ENCODE results near the gene DNER.

DNER gene

DNA sequence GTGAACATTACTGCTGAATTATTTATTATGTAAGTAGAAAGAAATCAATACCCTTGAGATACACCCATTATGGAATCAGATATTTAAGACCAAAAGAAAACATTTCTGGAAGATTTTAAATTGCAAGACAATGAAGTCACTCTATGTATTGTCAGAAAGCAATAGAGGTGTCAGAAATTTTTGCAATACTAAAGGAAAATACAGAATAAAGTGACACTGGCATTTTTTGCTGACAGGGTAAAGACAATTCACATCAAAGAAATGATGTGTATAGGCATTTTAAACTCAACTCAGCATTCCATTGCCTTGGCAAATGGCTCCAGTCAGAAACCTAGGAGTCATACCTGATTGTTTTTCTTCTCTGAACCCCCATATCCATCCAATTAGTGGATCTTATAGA lies 252.2 kb downstream of the DNER start:
- Histone ChIP-seq H3K27me3 (ENCODE audit: insufficient read depth, poor library complexity, severe bottlenecking) (no peaks in the 10 kb centered on the region), H3K9me3 (ENCODE audit: severe bottlenecking) (no peaks in the 10 kb centered on the region), H3K4me3 (ENCODE audit: severe bottlenecking) (no peak overlapping the region), H3K27ac (ENCODE audit: poor library complexity, severe bottlenecking) (no peak overlapping the region), H3K36me3 (ENCODE audit: low read depth) (no peaks in the 10 kb centered on the region), H3K4me1 (ENCODE audit: insufficient read depth, poor library complexity, severe bottlenecking) (no peaks in the 10 kb centered on the region)
- DNase-seq (ENCODE audit: low spot score): no peak
- ATAC-seq (ENCODE audit: low read depth): no peak
- TF ChIP-seq, protein P1, sequence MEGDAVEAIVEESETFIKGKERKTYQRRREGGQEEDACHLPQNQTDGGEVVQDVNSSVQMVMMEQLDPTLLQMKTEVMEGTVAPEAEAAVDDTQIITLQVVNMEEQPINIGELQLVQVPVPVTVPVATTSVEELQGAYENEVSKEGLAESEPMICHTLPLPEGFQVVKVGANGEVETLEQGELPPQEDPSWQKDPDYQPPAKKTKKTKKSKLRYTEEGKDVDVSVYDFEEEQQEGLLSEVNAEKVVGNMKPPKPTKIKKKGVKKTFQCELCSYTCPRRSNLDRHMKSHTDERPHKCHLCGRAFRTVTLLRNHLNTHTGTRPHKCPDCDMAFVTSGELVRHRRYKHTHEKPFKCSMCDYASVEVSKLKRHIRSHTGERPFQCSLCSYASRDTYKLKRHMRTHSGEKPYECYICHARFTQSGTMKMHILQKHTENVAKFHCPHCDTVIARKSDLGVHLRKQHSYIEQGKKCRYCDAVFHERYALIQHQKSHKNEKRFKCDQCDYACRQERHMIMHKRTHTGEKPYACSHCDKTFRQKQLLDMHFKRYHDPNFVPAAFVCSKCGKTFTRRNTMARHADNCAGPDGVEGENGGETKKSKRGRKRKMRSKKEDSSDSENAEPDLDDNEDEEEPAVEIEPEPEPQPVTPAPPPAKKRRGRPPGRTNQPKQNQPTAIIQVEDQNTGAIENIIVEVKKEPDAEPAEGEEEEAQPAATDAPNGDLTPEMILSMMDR (IDR thresholded peaks at IDR 0.05; ENCODE audit: poor library complexity, severe bottlenecking): no peak

DNA sequence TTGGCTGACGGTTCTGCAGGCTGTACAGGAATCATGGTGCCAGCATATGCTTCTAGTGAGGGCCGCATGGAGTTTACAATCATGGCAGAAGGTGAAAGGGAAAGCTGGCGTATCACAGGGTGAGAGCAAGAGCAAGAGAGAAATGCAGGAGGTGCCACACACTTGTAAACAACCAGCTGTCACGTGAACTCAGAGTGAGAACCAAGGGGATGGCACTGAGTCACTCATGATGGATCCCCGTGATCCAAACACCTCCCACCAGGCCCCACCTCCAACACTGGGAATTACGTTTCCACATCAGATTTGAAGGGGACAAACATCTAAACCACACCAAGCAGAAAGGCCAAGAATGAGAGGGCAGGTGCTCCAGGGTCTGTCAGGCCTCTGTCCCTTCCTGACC lies 258.3 kb downstream of the DNER start:
- Histone ChIP-seq H3K36me3 (ENCODE audit: low read depth) (no peaks in the 10 kb centered on the region), H3K27me3 (ENCODE audit: insufficient read depth, poor library complexity, severe bottlenecking) (no peaks in the 10 kb centered on the region), H3K9me3 (ENCODE audit: severe bottlenecking) (no peaks in the 10 kb centered on the region), H3K4me3 (ENCODE audit: severe bottlenecking) (no peak overlapping the region), H3K4me1 (ENCODE audit: insufficient read depth, poor library complexity, severe bottlenecking) (peaks cover 18% of the 10 kb centered on the region), H3K27ac (ENCODE audit: poor library complexity, severe bottlenecking) (peak overlapping the region; percentile 89)
- DNase-seq (ENCODE audit: low spot score): no peak
- TF ChIP-seq, protein P1 (IDR thresholded peaks at IDR 0.05; ENCODE audit: poor library complexity, severe bottlenecking): no peak
- no peak for ATAC-seq (ENCODE audit: low read depth)

DNA sequence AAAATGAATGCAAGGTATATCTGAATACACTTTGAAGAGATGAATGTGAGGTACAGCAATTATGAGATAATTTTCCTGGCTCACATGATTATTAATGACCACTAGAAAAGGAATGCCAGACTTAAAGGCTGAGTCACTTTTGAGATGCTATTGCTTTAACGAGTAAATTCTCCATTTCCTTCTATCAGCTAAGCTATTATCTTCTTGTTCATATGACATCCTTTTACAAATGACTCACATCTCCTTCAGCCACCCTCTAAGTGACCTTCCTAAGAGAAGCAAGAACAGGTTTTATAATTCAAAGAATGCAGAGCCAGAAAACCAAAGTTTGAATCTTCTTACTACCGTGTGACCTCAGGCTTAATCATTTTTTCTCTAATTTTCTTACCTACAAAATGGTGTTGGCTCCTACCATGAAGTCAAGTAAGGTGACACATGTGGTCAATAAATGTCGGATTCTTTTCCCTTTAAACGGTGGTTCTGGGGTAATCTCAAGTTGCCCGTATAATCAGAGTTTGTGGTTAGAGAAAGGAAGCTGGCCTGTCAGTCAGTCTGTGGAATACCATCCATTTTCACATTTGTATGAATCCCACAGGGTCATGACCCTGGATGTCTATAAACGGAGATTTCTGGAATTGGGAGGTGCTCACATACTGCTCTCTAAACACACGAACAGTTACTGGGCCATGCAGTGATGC lies 259.3 kb downstream of the DNER start:
- ATAC-seq (ENCODE audit: low read depth) (peak; percentile 86), DNase-seq (ENCODE audit: low spot score) (no peak)
- no peaks in the 10 kb centered on the region for H3K36me3 ChIP-seq (ENCODE audit: low read depth)
- H3K9me3 ChIP-seq (ENCODE audit: severe bottlenecking): no peaks in the 10 kb centered on the region
- H3K4me1 ChIP-seq (ENCODE audit: insufficient read depth, poor library complexity, severe bottlenecking): peaks cover 18% of the 10 kb centered on the region
- H3K4me3 ChIP-seq (ENCODE audit: severe bottlenecking): no peak overlapping the region
- peak overlapping the region; percentile 89 for H3K27ac ChIP-seq (ENCODE audit: poor library complexity, severe bottlenecking)
- no peaks in the 10 kb centered on the region for H3K27me3 ChIP-seq (ENCODE audit: insufficient read depth, poor library complexity, severe bottlenecking)
- TF ChIP-seq, protein P1 (IDR thresholded peaks at IDR 0.05; ENCODE audit: poor library complexity, severe bottlenecking): no peak

DNA sequence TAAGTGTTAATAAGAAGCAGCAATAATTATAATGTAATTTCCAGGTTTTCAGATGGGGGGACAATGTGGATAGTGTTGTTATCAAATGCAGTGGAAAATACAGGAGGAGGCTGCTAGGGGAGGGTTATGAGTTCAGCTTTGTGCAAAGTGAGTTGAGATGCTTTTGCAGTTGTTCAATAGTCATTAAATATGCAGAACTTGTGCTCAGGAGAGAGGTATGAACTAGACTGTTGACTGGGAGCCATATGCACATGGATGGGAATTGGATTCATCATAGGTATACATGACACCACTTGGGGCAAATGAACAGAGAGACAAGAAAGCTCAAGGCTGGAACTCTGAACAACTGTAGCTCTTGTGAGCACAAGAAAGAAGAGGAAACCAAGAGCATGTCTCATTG lies 261.1 kb downstream of the DNER start:
- ATAC-seq (ENCODE audit: low read depth) (no peak), DNase-seq (ENCODE audit: low spot score) (no peak)
- H3K27me3 ChIP-seq (ENCODE audit: insufficient read depth, poor library complexity, severe bottlenecking): no peaks in the 10 kb centered on the region
- no peaks in the 10 kb centered on the region for H3K9me3 ChIP-seq (ENCODE audit: severe bottlenecking)
- H3K36me3 ChIP-seq (ENCODE audit: low read depth): no peaks in the 10 kb centered on the region
- TF ChIP-seq, protein P1 (IDR thresholded peaks at IDR 0.05; ENCODE audit: poor library complexity, severe bottlenecking): no peak
- peaks cover 18% of the 10 kb centered on the region for H3K4me1 ChIP-seq (ENCODE audit: insufficient read depth, poor library complexity, severe bottlenecking)
- no peak overlapping the region for H3K4me3 ChIP-seq (ENCODE audit: severe bottlenecking)
- peak overlapping the region; percentile 89 for H3K27ac ChIP-seq (ENCODE audit: poor library complexity, severe bottlenecking)

DNA sequence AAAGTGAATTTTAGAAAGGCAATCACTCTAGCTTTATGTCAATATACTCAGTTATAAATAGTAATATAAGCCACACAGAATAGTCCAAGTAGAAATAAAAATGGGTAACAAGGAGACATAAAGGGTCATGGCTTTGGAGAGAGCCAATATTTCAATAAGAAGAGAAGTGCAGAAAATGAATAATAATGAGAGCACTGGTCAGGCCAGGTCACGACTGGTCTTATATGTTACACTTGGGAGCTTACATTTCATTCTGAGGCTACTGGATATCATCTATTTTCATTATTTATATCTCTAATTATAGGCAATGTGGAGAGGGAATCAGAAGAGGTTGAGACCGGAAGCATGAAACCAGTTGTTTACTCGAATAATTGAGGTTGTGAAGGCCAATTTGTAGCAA lies 262.5 kb downstream of the DNER start:
- Histone ChIP-seq H3K36me3 (ENCODE audit: low read depth) (no peaks in the 10 kb centered on the region), H3K27me3 (ENCODE audit: insufficient read depth, poor library complexity, severe bottlenecking) (no peaks in the 10 kb centered on the region), H3K9me3 (ENCODE audit: severe bottlenecking) (no peaks in the 10 kb centered on the region), H3K4me3 (ENCODE audit: severe bottlenecking) (no peak overlapping the region), H3K27ac (ENCODE audit: poor library complexity, severe bottlenecking) (no peak overlapping the region), H3K4me1 (ENCODE audit: insufficient read depth, poor library complexity, severe bottlenecking) (peaks cover 18% of the 10 kb centered on the region)
- no peak for ATAC-seq (ENCODE audit: low read depth)
- no peak for DNase-seq (ENCODE audit: low spot score)
- TF ChIP-seq, protein P1 (IDR thresholded peaks at IDR 0.05; ENCODE audit: poor library complexity, severe bottlenecking): no peak

All from RWPE2 (cell line).